SK-N-SH (cell line): ENCODE results near the gene TUT7.

ENCODE experiments used
- CTCF ChIP-seq: fragments of 200-600 bp; sonication (generic); IDR thresholded peaks from 2 replicates; pipeline ENCODE4 v1.6.1; 2017; ENCODE audit warnings: antibody characterized with exemption, mild to moderate bottlenecking, moderate library complexity
- EZH2phosphoT487 ChIP-seq: fragments of 200-600 bp; sonication (generic); IDR thresholded peaks from 2 replicates; pipeline ENCODE4 v1.6.1; 2017; ENCODE audit warnings: low read depth, mixed run types, mild to moderate bottlenecking, antibody characterized with exemption, moderate library complexity, borderline replicate concordance
- FOXJ3 ChIP-seq: sonication (generic); formaldehyde crosslinking; IDR thresholded peaks from 2 replicates; pipeline ENCODE4 v1.5.1; 2020; ENCODE audit warnings: mild to moderate bottlenecking, missing genetic modification reagents
- MAX ChIP-seq: IDR thresholded peaks from 2 replicates; pipeline ENCODE4 v1.4.0; 2012; ENCODE audit warnings: low read depth
- POLR2AphosphoS5 ChIP-seq: IDR thresholded peaks from 2 replicates; pipeline ENCODE4 v1.6.1; 2012; ENCODE audit warnings: low read depth, low read length
- REST ChIP-seq: IDR thresholded peaks from 2 replicates; pipeline ENCODE4 v1.6.1; 2012; ENCODE audit warnings: mild to moderate bottlenecking, low read depth, low read length, moderate library complexity

GRCh38 chr9:86285261-86285660 is 68.9 kb downstream of the TUT7 start:
- TF ChIP-seq MAX = no peak
- TF ChIP-seq CTCF = no peak
- no peak for TF ChIP-seq REST
- no peak for TF ChIP-seq EZH2phosphoT487
- no peak for TF ChIP-seq FOXJ3
- no peak for TF ChIP-seq POLR2AphosphoS5
